ENCODE results near the gene CLPTM1L. TPM values are rescaled to one million over a fixed set of nuclear protein-coding genes. Genes with fewer than 3 reads are reported as not detected.
A peak's percentile ranks its signal among the peaks of the same experiment; 100 is the strongest.
"Not testable (repeated sequence)": the region's sequence is repeated elsewhere in the genome, so short reads cannot be mapped to it uniquely, and the experiment has no call there.

The CLPTM1L gene
- polyA plus RNA-seq, 6 donors from 2014 or later = 24.5 to 65.2 (median 41.4) TPM

- Mint-ChIP-seq H3K36me3 (peaks cover 5 to 10% of the 10 kb centered on the region in 2 donors), H3K4me1 (peaks cover 0 to 9% (median 2%) of the 10 kb centered on the region in 3 donors), H3K4me3 (peak overlapping the region in 2 of 8 donors; percentile 40 to 49), H3K9me3 (peaks cover 0 to 6% (median 4%) of the 10 kb centered on the region in 7 donors), H3K27me3 (peaks cover 5 to 29% (median 20%) of the 10 kb centered on the region in 3 donors), H3K27ac (no peak overlapping the region)
- ATAC-seq (ENCODE audit: low read depth in 2 of 2) = no peak
- DNase-seq = no peak
These were observed 56.2 kb downstream of the CLPTM1L start for GRCh38 chr5:1288439-1289335.

GRCh38 chr5:1285883-1286291 lies 59.0 kb downstream of the CLPTM1L start:
- Mint-ChIP-seq H3K4me1 (no peaks in the 10 kb centered on the region), H3K9me3 (peaks cover 0 to 6% (median 4%) of the 10 kb centered on the region in 7 donors), H3K27me3 (peaks cover 5 to 12% (median 6%) of the 10 kb centered on the region in 3 donors), H3K4me3 (no peak overlapping the region), H3K36me3 (peaks cover 5 to 10% of the 10 kb centered on the region in 2 donors), H3K27ac (no peak overlapping the region)
- DNase-seq (no peak), ATAC-seq (ENCODE audit: low read depth in 2 of 2) (no peak)

- Mint-ChIP-seq H3K27ac (no peak overlapping the region), H3K9me3 (peaks cover 0 to 6% (median 4%) of the 10 kb centered on the region in 7 donors), H3K4me1 (no peaks in the 10 kb centered on the region), H3K36me3 (peaks cover 5 to 10% of the 10 kb centered on the region in 2 donors), H3K27me3 (peaks cover 5 to 12% (median 6%) of the 10 kb centered on the region in 3 donors), H3K4me3 (no peak overlapping the region)
- DNase-seq (no peak), ATAC-seq (ENCODE audit: low read depth in 2 of 2) (no peak)
These were observed 59.8 kb downstream of the CLPTM1L start for GRCh38 chr5:1285141-1285540.

GRCh38 chr5:1284336-1284970 lies 60.4 kb downstream of the CLPTM1L start:
- H3K36me3 Mint-ChIP-seq; H3K4me3 Mint-ChIP-seq; H3K9me3 Mint-ChIP-seq; H3K4me1 Mint-ChIP-seq; DNase-seq; ATAC-seq (ENCODE audit: low read depth in 2 of 2); H3K27ac Mint-ChIP-seq: not testable (repeated sequence)
- peaks cover 5 to 12% (median 6%) of the 10 kb centered on the region in 3 donors for H3K27me3 Mint-ChIP-seq

GRCh38 chr5:1283729-1284041 lies 61.2 kb downstream of the CLPTM1L start:
- H3K27ac Mint-ChIP-seq; ATAC-seq (ENCODE audit: low read depth in 2 of 2); H3K9me3 Mint-ChIP-seq; DNase-seq; H3K27me3 Mint-ChIP-seq; H3K36me3 Mint-ChIP-seq; H3K4me1 Mint-ChIP-seq; H3K4me3 Mint-ChIP-seq: not testable (repeated sequence)

GRCh38 chr5:1282993-1283728 lies 61.7 kb downstream of the CLPTM1L start:
- not testable (repeated sequence) for H3K27ac Mint-ChIP-seq; ATAC-seq (ENCODE audit: low read depth in 2 of 2); H3K4me3 Mint-ChIP-seq; H3K9me3 Mint-ChIP-seq; H3K36me3 Mint-ChIP-seq; H3K4me1 Mint-ChIP-seq; H3K27me3 Mint-ChIP-seq; DNase-seq

GRCh38 chr5:1282131-1282992 lies 62.5 kb downstream of the CLPTM1L start:
- no peak for ATAC-seq (ENCODE audit: low read depth in 2 of 2)
- Mint-ChIP-seq H3K4me1 (no peaks in the 10 kb centered on the region), H3K9me3 (peaks cover 0 to 5% (median 0%) of the 10 kb centered on the region in 7 donors), H3K27ac (no peak overlapping the region), H3K4me3 (no peak overlapping the region), H3K36me3 (no peaks in the 10 kb centered on the region), H3K27me3 (no peaks in the 10 kb centered on the region)
- no peak for DNase-seq

GRCh38 chr5:1281038-1281882 lies 63.6 kb downstream of the CLPTM1L start:
- Mint-ChIP-seq H3K27me3 (no peaks in the 10 kb centered on the region), H3K27ac (no peak overlapping the region), H3K36me3 (no peaks in the 10 kb centered on the region), H3K9me3 (peaks cover 0 to 5% (median 0%) of the 10 kb centered on the region in 7 donors), H3K4me1 (no peaks in the 10 kb centered on the region), H3K4me3 (no peak overlapping the region)
- DNase-seq (no peak), ATAC-seq (ENCODE audit: low read depth in 2 of 2) (no peak)

- no peaks in the 10 kb centered on the region for H3K27me3 Mint-ChIP-seq
- peaks cover 0 to 5% (median 0%) of the 10 kb centered on the region in 7 donors for H3K9me3 Mint-ChIP-seq
- no peaks in the 10 kb centered on the region for H3K4me1 Mint-ChIP-seq
- no peaks in the 10 kb centered on the region for H3K36me3 Mint-ChIP-seq
- DNase-seq (no peak), ATAC-seq (ENCODE audit: low read depth in 2 of 2) (no peak)
- peak overlapping the region in 1 of 6 donors; percentile 63 for H3K27ac Mint-ChIP-seq
- peak overlapping the region in 1 of 8 donors; percentile 29 for H3K4me3 Mint-ChIP-seq
These were observed 64.5 kb downstream of the CLPTM1L start for GRCh38 chr5:1280177-1281037.

- Mint-ChIP-seq H3K36me3 (no peaks in the 10 kb centered on the region), H3K9me3 (peaks cover 0 to 5% (median 0%) of the 10 kb centered on the region in 7 donors), H3K27me3 (no peaks in the 10 kb centered on the region), H3K27ac (no peak overlapping the region), H3K4me1 (no peaks in the 10 kb centered on the region), H3K4me3 (no peak overlapping the region)
- DNase-seq = no peak
- ATAC-seq (ENCODE audit: low read depth in 2 of 2) = no peak
These were observed 65.3 kb downstream of the CLPTM1L start for GRCh38 chr5:1279443-1280151.

Measured in naive B cell (primary cell).